K562 (cell line): ENCODE measurements around the gene GUCY1A1. TPM values are rescaled to one million over a fixed set of nuclear protein-coding genes. Genes with fewer than 3 reads are reported as not detected.

Source experiments
- ARNT ChIP-seq, 2 experiments: fragments of 450-650 bp; IDR thresholded peaks; 2 replicates each; pipeline ENCODE4 v1.6.1; 2016; ENCODE audit warnings: mild to moderate bottlenecking in 1 of 2
- NBN ChIP-seq: fragments of 450-650 bp; IDR thresholded peaks from 2 replicates; pipeline ENCODE4 v1.6.1; 2016; ENCODE audit warnings: low read depth, mild to moderate bottlenecking
- SETDB1 ChIP-seq: IDR thresholded peaks from one replicate; pipeline ENCODE4 v1.6.1; 2012; ENCODE audit warnings: low read length, control low read depth, inconsistent platforms
- ZBTB40 ChIP-seq, 2 experiments: fragments of 450-650 bp in 1 of 2; sonication (generic) in 1 of 2; formaldehyde crosslinking in 1 of 2; IDR thresholded peaks; 2 replicates each; pipeline versions ENCODE4 v1.7.1 to v1.9.0; 2016 to 2022; ENCODE audit warnings: inconsistent platforms in 1 of 2, mild to moderate bottlenecking in 1 of 2, missing genetic modification reagents in 1 of 2
- ZNF165 ChIP-seq: fragments of 250-450 bp; sonication (Bioruptor Pico); IDR thresholded peaks from 2 replicates; pipeline ENCODE4 v1.4.0; 2020; ENCODE audit warnings: borderline replicate concordance
- ZNF184 ChIP-seq: sonication (generic); formaldehyde crosslinking; IDR thresholded peaks from 2 replicates; pipeline ENCODE4 v1.5.0; 2020; ENCODE audit warnings: missing genetic modification reagents
- polyA plus RNA-seq, 8 experiments: library from polyadenylated mRNA; depleted of rRNA in 4 of 8; stranded (reverse) in 5 of 8; unstranded in 3 of 8; fragments of >200 nt; fragmentation: Nextera tagmentation in 2 of 8; fragmentation: Illumina TruSeq in 1 of 8; extraction: Ambion mirVana in 2 of 8; extraction: Trizol in 1 of 8; gene quantifications; 2 replicates each; pipeline versions ENCODE4 v1.2.1 to v1.2.3, GENCODE V29; 2011 to 2014; ENCODE audit warnings: inconsistent platforms in 1 of 8, missing spikeins in 1 of 8
- total RNA-seq, 7 experiments: library from RNA; depleted of rRNA in 6 of 7; stranded (reverse); fragments of >200 nt in 6 of 7; fragmentation: Illumina TruSeq in 2 of 7; extraction: Trizol in 2 of 7; gene quantifications; 2 replicates each; pipeline versions ENCODE4 v1.2.1 to v1.2.3, GENCODE V29; 2011 to 2021; ENCODE audit warnings: low replicate concordance in 1 of 7

The GUCY1A1 gene
- total and polyA plus RNA-seq, 9 of the 15 experiments (the other 6 are each of a cell fraction or from before 2014, with no cell fraction given), result not detected

- TF ChIP-seq ZBTB40 (IDR thresholded peaks at IDR 0.05) (no peak), ZBTB40 (CRISPR knock-in tag; IDR thresholded peaks at IDR 0.05) (no peak), SETDB1 (no peak), NBN (no peak), ZNF184 (CRISPR knock-in tag) (no peak), ZNF165 (CRISPR knock-in tag) (no peak), ARNT (IDR thresholded peaks at IDR 0.05) (no peak)
Observed at GRCh38 chr4:155704841-155705404, 38.3 kb downstream of the GUCY1A1 start (continued).
